GM23338 (cell line): ENCODE results near the gene ATG16L2.

Source experiments
- EZH2 ChIP-seq: fragments of 200-600 bp; sonication (generic); IDR thresholded peaks from one replicate; pipeline ENCODE4 v1.8.0; 2017; ENCODE audit warnings: antibody characterized with exemption, mild to moderate bottlenecking, low read depth; ENCODE audit not compliant: unreplicated experiment
- EZH2phosphoT487 ChIP-seq: fragments of 200-600 bp; sonication (generic); IDR thresholded peaks from one replicate; pipeline ENCODE4 v1.8.1; 2018; ENCODE audit warnings: antibody characterized with exemption; ENCODE audit not compliant: unreplicated experiment
- JUNB ChIP-seq: IDR thresholded peaks from one replicate; pipeline ENCODE4 v1.6.1; 2016; ENCODE audit warnings: antibody characterized with exemption; ENCODE audit not compliant: unreplicated experiment
- POLR2AphosphoS5 ChIP-seq: IDR thresholded peaks from 2 replicates; pipeline ENCODE4 v1.6.1; 2016; ENCODE audit warnings: antibody characterized with exemption, low read depth
- STAT1 ChIP-seq: IDR thresholded peaks from one replicate; pipeline ENCODE4 v1.6.1; 2016; ENCODE audit warnings: antibody characterized with exemption; ENCODE audit not compliant: unreplicated experiment
- TF ChIP-seq, protein P1 (sequence below), 2 experiments: fragments of 200-600 bp in 1 of 2; sonication (generic) in 1 of 2; conservative IDR thresholded peaks; 2 replicates each; pipeline versions ENCODE4 v1.5.1 to v1.6.1; 2016 to 2017; ENCODE audit warnings: antibody characterized with exemption in 2 of 2, low read depth in 2 of 2, mild to moderate bottlenecking in 2 of 2, moderate library complexity in 1 of 2

DNA sequence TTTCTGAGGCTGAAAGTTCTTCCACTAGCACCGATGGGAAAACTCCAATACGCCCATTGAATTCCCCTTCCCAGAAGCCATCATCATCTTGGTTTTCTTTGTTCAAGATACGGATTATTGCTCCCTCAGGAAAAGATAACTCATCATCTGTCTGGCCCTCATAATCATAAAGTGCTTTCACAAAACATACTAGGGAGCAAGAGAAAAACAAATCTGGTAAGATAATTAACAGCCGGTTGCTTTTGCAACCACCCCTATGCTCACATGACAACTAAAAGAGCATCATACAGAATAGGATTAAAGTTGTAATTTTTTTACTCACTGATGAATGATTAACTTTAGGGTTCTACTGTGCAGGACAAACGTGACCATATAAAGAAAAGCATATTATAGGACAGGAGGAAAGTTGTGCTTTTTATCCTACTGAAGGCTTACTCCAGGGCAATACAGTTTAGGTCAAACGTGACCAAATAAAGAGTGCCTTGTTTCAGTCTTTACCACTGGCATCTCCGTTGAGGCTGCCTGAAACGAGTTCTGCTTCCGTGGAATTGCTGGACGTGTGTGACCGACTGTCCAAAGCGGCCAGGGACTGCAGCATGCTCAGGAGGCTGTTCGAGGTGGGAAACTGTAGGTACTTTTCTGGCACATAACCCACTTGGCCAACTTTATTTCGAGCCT is 28.6 kb downstream of the ATG16L2 start:
- TF ChIP-seq, protein P1, sequence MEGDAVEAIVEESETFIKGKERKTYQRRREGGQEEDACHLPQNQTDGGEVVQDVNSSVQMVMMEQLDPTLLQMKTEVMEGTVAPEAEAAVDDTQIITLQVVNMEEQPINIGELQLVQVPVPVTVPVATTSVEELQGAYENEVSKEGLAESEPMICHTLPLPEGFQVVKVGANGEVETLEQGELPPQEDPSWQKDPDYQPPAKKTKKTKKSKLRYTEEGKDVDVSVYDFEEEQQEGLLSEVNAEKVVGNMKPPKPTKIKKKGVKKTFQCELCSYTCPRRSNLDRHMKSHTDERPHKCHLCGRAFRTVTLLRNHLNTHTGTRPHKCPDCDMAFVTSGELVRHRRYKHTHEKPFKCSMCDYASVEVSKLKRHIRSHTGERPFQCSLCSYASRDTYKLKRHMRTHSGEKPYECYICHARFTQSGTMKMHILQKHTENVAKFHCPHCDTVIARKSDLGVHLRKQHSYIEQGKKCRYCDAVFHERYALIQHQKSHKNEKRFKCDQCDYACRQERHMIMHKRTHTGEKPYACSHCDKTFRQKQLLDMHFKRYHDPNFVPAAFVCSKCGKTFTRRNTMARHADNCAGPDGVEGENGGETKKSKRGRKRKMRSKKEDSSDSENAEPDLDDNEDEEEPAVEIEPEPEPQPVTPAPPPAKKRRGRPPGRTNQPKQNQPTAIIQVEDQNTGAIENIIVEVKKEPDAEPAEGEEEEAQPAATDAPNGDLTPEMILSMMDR (conservative IDR thresholded peaks at IDR 0.05; ENCODE audit: low read depth in 2 of 2), result no peak
- TF ChIP-seq EZH2 (no peak), JUNB (no peak), EZH2phosphoT487 (no peak), POLR2AphosphoS5 (no peak), STAT1 (no peak)
